Superior temporal gyrus (tissue), 1 donor: Measurements from ENCODE around the gene DNAH14.
"Not testable (repeated sequence)": the region's sequence is repeated elsewhere in the genome, so short reads cannot be mapped to it uniquely, and the experiment has no call there.

ENCODE experiments used
- DNase-seq: peaks from one replicate; pipeline ENCODE4 v3.0.0-alpha.2; 2016; ENCODE audit errors: extremely low spot score

Gene DNAH14

GRCh38 chr1:224921354-224921753, 8.1 kb upstream of the DNAH14 start:
- DNase-seq, result no peak

- peak; percentile 77 for DNase-seq
These were observed 6.9 kb upstream of the DNAH14 start for GRCh38 chr1:224922404-224923164.

GRCh38 chr1:224923726-224924125, 5.7 kb upstream of the DNAH14 start:
- no peak for DNase-seq

- DNase-seq, result not testable (repeated sequence)
These were observed 1.8 kb upstream of the DNAH14 start for GRCh38 chr1:224927631-224928030.

- no peak for DNase-seq
These were observed 569 bp upstream of the DNAH14 start for GRCh38 chr1:224928906-224929305.

- DNase-seq, result no peak
These were observed 2.1 kb downstream of the DNAH14 start for GRCh38 chr1:224931605-224932004.

- no peak for DNase-seq
These were observed 3.3 kb downstream of the DNAH14 start for GRCh38 chr1:224932607-224933249.

GRCh38 chr1:224933584-224933983, 4.1 kb downstream of the DNAH14 start:
- DNase-seq, result no peak

GRCh38 chr1:224938652-224939051, 9.2 kb downstream of the DNAH14 start:
- no peak for DNase-seq

- DNase-seq, result no peak
These were observed 10.5 kb downstream of the DNAH14 start for GRCh38 chr1:224939844-224940425.

GRCh38 chr1:224940735-224941134, 11.3 kb downstream of the DNAH14 start:
- not testable (repeated sequence) for DNase-seq

- DNase-seq, result not testable (repeated sequence)
These were observed 16.3 kb downstream of the DNAH14 start for GRCh38 chr1:224945651-224946348.

- DNase-seq, result not testable (repeated sequence)
These were observed 16.8 kb downstream of the DNAH14 start for GRCh38 chr1:224946349-224946691.

GRCh38 chr1:224957696-224958095, 28.2 kb downstream of the DNAH14 start:
- DNase-seq, result no peak

- no peak for DNase-seq
These were observed 29.0 kb downstream of the DNAH14 start for GRCh38 chr1:224958490-224958889.

GRCh38 chr1:224959115-224959514, 29.6 kb downstream of the DNAH14 start:
- DNase-seq, result no peak

GRCh38 chr1:224959656-224960055, 30.2 kb downstream of the DNAH14 start:
- no peak for DNase-seq

GRCh38 chr1:224980181-224980580, 50.7 kb downstream of the DNAH14 start:
- no peak for DNase-seq

GRCh38 chr1:224981922-224982354, 52.5 kb downstream of the DNAH14 start:
- not testable (repeated sequence) for DNase-seq

GRCh38 chr1:224988042-224988441, 58.6 kb downstream of the DNAH14 start:
- DNase-seq, result no peak

- DNase-seq, result no peak
These were observed 60.1 kb downstream of the DNAH14 start for GRCh38 chr1:224989615-224990014.

- not testable (repeated sequence) for DNase-seq
These were observed 62.1 kb downstream of the DNAH14 start for GRCh38 chr1:224991550-224991949.
